Fibroblast of skin of left quadriceps (primary cell): ENCODE measurements around the gene GPR108.

Experiments
- DNase-seq, 2 experiments: peaks; one replicate each; pipeline ENCODE4 v3.0.0-alpha.2; 2013; ENCODE audit warnings: low read depth in 2 of 2

The GPR108 gene

GRCh38 chr19:6707011-6707657, 30.2 kb downstream of the GPR108 start:
- DNase-seq, result no peak

GRCh38 chr19:6706633-6706958, 30.8 kb downstream of the GPR108 start:
- DNase-seq, result no peak

- no peak for DNase-seq
Observed at GRCh38 chr19:6705931-6706632, 31.3 kb downstream of the GPR108 start.

- no peak for DNase-seq
Observed at GRCh38 chr19:6700586-6701316, 36.6 kb downstream of the GPR108 start.

- no peak for DNase-seq
Observed at GRCh38 chr19:6699935-6700334, 37.4 kb downstream of the GPR108 start.

GRCh38 chr19:6697291-6697690, 40.1 kb downstream of the GPR108 start:
- DNase-seq, result no peak

- no peak for DNase-seq
Observed at GRCh38 chr19:6696239-6696820, 41.0 kb downstream of the GPR108 start.

- no peak for DNase-seq
Observed at GRCh38 chr19:6694147-6694815, 43.1 kb downstream of the GPR108 start.

- DNase-seq, result no peak
Observed at GRCh38 chr19:6693681-6694080, 43.7 kb downstream of the GPR108 start.

- no peak for DNase-seq
Observed at GRCh38 chr19:6693056-6693471, 44.3 kb downstream of the GPR108 start.

GRCh38 chr19:6692027-6692426, 45.4 kb downstream of the GPR108 start:
- DNase-seq, result no peak

- no peak for DNase-seq
Observed at GRCh38 chr19:6691342-6691741, 46.0 kb downstream of the GPR108 start.

- no peak for DNase-seq
Observed at GRCh38 chr19:6690160-6690885, 47.1 kb downstream of the GPR108 start.

- DNase-seq, result no peak
Observed at GRCh38 chr19:6687114-6687513, 50.3 kb downstream of the GPR108 start.

GRCh38 chr19:6686628-6686975, 50.8 kb downstream of the GPR108 start:
- no peak for DNase-seq

GRCh38 chr19:6685962-6686627, 51.3 kb downstream of the GPR108 start:
- no peak for DNase-seq

GRCh38 chr19:6685482-6685881, 51.9 kb downstream of the GPR108 start:
- no peak for DNase-seq

GRCh38 chr19:6683971-6684370, 53.4 kb downstream of the GPR108 start:
- DNase-seq, result no peak

GRCh38 chr19:6682607-6683128, 54.7 kb downstream of the GPR108 start:
- no peak for DNase-seq

GRCh38 chr19:6680141-6680540, 57.2 kb downstream of the GPR108 start:
- no peak for DNase-seq
